ENCODE measurements around the gene MYO1E. TPM values are rescaled to one million over a fixed set of nuclear protein-coding genes. Genes with fewer than 3 reads are reported as not detected.
A peak's percentile ranks its signal among the peaks of the same experiment; 100 is the strongest.

The MYO1E gene
- total and polyA plus RNA-seq, 3 experiments from 2014 or later, result 1.1 to 15.4 (median 15.3) TPM

DNA sequence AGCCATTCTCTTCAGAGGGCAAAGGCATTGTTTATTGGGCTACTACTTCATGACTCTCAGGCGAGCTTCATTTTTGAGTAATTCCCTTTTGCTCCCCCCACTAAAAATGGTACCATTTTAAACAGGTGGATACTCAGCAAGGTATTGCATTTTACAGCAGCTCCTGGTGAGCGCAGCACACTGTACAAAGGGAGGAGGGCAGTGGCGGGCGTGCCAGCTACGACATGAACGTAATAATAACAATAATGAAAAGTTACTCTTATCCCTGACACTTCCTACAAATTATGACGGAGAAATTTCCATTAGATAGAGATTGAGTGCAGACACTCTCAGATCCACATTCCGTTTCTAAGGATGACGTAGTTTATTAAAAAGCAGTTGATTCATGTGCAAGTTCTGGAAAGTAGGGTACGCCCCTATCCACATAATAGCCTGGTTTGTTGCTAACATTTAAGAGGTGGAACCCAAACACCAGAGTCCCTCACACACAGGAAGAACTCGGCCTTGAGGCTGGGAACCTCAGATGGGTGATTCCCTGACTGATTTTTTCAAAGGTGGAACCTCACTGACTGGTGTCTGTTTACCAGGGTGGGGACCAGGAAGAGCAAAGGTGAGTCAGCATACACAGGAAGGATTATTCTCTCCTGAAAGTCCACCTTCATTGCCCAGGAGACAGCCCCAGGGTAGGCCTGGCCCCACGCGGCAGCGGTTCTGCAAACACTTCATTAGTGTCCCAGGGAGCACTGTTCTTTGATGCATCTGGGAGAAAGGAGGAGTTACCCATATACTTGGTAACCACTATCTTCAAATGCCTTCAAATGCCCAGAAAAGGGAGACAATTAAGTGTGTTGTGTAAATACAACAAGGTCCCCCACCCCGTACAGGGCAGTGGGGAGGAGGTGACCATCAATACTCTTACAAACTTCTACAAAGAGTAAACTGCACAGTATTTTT lies 96.2 kb downstream of the MYO1E start:
- DNase-seq, result no peak
- H3K4me1 ChIP-seq (ENCODE audit: insufficient read depth, low read length), result no peaks in the 10 kb centered on the region
- no peaks in the 10 kb centered on the region for H3K36me3 Mint-ChIP-seq
- no peak overlapping the region for H3K27ac ChIP-seq (ENCODE audit: low read depth, low read length)
- no peak overlapping the region for H3K27ac Mint-ChIP-seq
- POLR2A ChIA-PET, result no interaction called here
- H3K9me3 ChIP-seq (ENCODE audit: low read length), result no peaks in the 10 kb centered on the region
- no peaks in the 10 kb centered on the region for H3K36me3 ChIP-seq (ENCODE audit: insufficient read depth, low read length)
- H3K4me3 ChIP-seq (ENCODE audit: low read length), result no peak overlapping the region
- no peak overlapping the region for H3K4me3 Mint-ChIP-seq
- no peaks in the 10 kb centered on the region for H3K9me3 Mint-ChIP-seq
- peaks cover 6 to 34% of the 10 kb centered on the region in 2 donors for H3K27me3 Mint-ChIP-seq
- H3K27me3 ChIP-seq (ENCODE audit: insufficient read depth, low read length, poor library complexity, severe bottlenecking), result no peaks in the 10 kb centered on the region
- peaks cover 6 to 11% (median 9%) of the 10 kb centered on the region in 3 donors for H3K4me1 Mint-ChIP-seq
- CTCF ChIA-PET, result no interaction called here

DNA sequence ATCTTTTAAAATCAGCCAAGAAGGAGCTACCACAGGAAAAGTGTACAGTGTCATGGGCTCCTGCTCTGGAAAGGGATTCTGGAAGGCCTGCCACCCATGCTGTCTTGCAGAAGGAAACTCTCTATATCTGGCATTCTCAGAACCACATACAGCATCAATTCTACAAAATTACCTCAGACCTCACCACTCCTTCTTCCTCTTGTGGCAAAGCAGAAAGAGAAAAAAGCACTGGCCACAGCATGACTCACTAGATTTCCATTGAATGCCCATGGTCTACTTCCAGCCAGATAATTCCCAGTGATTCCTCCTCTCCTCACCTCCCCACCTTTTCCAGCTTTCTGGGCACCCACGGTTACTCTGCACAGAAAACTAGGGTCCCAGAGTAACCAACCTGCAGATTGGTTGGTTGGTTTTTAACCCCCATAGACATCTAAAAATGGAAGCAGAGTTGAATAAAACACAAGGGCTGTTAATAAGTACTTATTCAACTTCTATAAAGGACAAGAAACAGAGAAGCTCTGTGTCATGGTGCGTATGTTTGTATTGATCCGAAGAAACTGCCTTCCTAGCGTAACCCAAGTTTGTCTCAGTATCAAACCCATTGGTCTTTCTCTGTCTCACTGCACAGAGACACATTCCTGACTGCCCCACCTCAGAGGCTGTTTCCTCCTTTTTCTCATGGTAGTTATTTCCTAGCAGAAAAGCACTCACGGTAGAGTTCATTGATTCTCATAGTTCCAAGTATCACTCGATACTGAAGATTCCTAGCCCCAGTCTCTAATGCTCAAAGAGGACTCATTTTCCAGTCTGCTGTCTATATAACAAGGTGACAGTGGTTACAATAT lies 98.3 kb downstream of the MYO1E start:
- Histone ChIP-seq H3K27me3 (ENCODE audit: insufficient read depth, low read length, poor library complexity, severe bottlenecking) (no peaks in the 10 kb centered on the region), H3K9me3 (ENCODE audit: low read length) (no peaks in the 10 kb centered on the region), H3K4me3 (ENCODE audit: low read length) (no peak overlapping the region), H3K27ac (ENCODE audit: low read depth, low read length) (no peak overlapping the region), H3K36me3 (ENCODE audit: insufficient read depth, low read length) (no peaks in the 10 kb centered on the region), H3K4me1 (ENCODE audit: insufficient read depth, low read length) (no peaks in the 10 kb centered on the region)
- no peak overlapping the region for H3K27ac Mint-ChIP-seq
- no peaks in the 10 kb centered on the region for H3K9me3 Mint-ChIP-seq
- no peak overlapping the region for H3K4me3 Mint-ChIP-seq
- CTCF ChIA-PET, result no interaction called here
- POLR2A ChIA-PET, result no interaction called here
- no peaks in the 10 kb centered on the region for H3K36me3 Mint-ChIP-seq
- DNase-seq, result no peak
- peaks cover 6 to 11% (median 9%) of the 10 kb centered on the region in 3 donors for H3K4me1 Mint-ChIP-seq
- H3K27me3 Mint-ChIP-seq, result peaks cover 8 to 28% of the 10 kb centered on the region in 2 donors

DNA sequence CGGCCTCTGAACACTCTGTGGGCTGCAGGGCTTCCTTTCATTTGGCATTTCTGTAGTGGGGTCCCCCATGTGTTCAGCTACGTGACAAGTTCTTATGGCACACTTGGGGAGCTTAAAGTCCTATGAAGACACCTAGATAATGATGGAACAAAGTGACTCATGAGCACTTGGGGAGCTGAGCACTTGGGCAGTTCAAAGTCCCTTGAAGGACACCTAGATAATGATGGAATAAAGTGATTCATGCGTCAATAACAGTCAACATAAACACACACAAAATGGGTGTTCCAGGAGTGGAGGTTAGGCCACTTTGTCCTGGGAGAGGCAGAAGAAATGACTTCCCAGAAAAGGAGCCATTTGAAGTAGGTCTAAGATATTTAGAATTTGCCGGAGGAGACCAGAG lies 99.4 kb downstream of the MYO1E start:
- Histone ChIP-seq H3K4me3 (ENCODE audit: low read length) (no peak overlapping the region), H3K27ac (ENCODE audit: low read depth, low read length) (no peak overlapping the region), H3K36me3 (ENCODE audit: insufficient read depth, low read length) (no peaks in the 10 kb centered on the region), H3K9me3 (ENCODE audit: low read length) (no peaks in the 10 kb centered on the region), H3K4me1 (ENCODE audit: insufficient read depth, low read length) (no peaks in the 10 kb centered on the region), H3K27me3 (ENCODE audit: insufficient read depth, low read length, poor library complexity, severe bottlenecking) (no peaks in the 10 kb centered on the region)
- Mint-ChIP-seq H3K9me3 (no peaks in the 10 kb centered on the region), H3K36me3 (no peaks in the 10 kb centered on the region), H3K4me1 (peaks cover 6 to 11% (median 9%) of the 10 kb centered on the region in 3 donors), H3K27ac (peak overlapping the region in 1 of 8 donors; percentile 38), H3K4me3 (no peak overlapping the region), H3K27me3 (peaks cover 8 to 30% of the 10 kb centered on the region in 2 donors)
- CTCF ChIA-PET, result no interaction called here
- DNase-seq, result no peak
- POLR2A ChIA-PET, result no interaction called here

DNA sequence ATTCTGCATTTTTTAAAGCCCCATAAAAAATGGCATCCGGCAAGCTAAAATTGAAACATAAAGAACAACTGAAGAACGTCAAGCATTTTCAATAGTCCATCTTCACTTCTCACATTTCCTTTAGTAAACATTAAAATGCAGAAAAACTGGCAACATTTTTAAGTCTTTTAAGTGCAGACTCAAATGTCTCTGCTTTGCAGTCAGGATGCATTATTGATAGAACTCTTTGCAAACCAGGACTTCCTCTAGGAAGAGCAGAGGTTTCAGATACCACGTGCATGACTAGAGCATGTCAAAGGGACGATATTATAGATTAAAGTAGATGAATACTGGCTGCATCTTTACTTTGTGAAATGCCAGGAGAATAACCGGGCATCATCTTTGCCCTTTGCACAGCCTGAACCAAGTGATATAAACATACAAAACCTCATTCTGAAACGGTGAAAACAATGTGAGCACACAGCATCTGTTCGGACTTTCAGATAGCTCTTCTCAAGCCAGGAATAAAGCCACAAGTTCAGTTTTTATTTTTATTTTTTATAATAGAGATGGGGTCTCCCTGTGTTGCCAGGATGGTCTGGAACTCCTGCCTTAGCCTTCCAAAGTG lies 101.0 kb downstream of the MYO1E start:
- Mint-ChIP-seq H3K27ac (no peak overlapping the region), H3K27me3 (peaks cover 11 to 33% of the 10 kb centered on the region in 2 donors), H3K36me3 (no peaks in the 10 kb centered on the region), H3K9me3 (no peaks in the 10 kb centered on the region), H3K4me3 (no peak overlapping the region), H3K4me1 (peaks cover 6 to 11% (median 9%) of the 10 kb centered on the region in 3 donors)
- no peaks in the 10 kb centered on the region for H3K9me3 ChIP-seq (ENCODE audit: low read length)
- no peak overlapping the region for H3K4me3 ChIP-seq (ENCODE audit: low read length)
- ChIA-PET CTCF (no interaction called here), POLR2A (no interaction called here)
- H3K4me1 ChIP-seq (ENCODE audit: insufficient read depth, low read length), result no peaks in the 10 kb centered on the region
- DNase-seq, result no peak
- H3K27ac ChIP-seq (ENCODE audit: low read depth, low read length), result no peak overlapping the region
- H3K27me3 ChIP-seq (ENCODE audit: insufficient read depth, low read length, poor library complexity, severe bottlenecking), result no peaks in the 10 kb centered on the region
- no peaks in the 10 kb centered on the region for H3K36me3 ChIP-seq (ENCODE audit: insufficient read depth, low read length)

DNA sequence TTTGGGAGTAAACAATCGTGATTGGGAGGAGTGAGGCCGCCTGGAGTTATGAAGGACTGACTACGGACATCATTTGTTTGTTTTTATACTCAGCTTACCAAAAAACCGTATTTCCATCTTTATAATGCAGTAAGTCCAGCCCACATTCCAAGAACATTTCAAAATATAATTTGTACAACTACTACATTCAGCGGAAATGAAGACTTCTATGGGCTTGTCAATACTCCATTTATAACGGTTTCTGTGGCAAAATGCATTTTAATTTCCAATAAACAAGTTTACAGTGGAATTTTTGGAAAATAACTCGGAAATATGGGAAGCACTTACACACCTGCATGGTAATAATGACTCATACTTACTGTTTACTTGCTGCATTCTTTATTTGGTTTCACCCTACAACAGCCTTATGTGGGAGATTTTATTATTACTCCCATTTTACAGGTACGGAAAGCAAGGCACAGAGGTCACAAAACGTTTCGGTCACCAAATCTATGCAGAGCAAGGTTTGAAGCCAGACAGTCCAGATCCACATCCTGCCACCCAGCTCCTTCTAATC lies 103.7 kb downstream of the MYO1E start:
- Histone ChIP-seq H3K36me3 (ENCODE audit: insufficient read depth, low read length) (no peaks in the 10 kb centered on the region), H3K4me1 (ENCODE audit: insufficient read depth, low read length) (no peaks in the 10 kb centered on the region), H3K27me3 (ENCODE audit: insufficient read depth, low read length, poor library complexity, severe bottlenecking) (no peaks in the 10 kb centered on the region), H3K27ac (ENCODE audit: low read depth, low read length) (no peak overlapping the region), H3K9me3 (ENCODE audit: low read length) (no peaks in the 10 kb centered on the region), H3K4me3 (ENCODE audit: low read length) (no peak overlapping the region)
- ChIA-PET POLR2A (no interaction called here), CTCF (no interaction called here)
- peaks cover 0 to 5% (median 0%) of the 10 kb centered on the region in 3 donors for H3K4me1 Mint-ChIP-seq
- H3K27ac Mint-ChIP-seq, result no peak overlapping the region
- H3K4me3 Mint-ChIP-seq, result no peak overlapping the region
- no peaks in the 10 kb centered on the region for H3K36me3 Mint-ChIP-seq
- H3K9me3 Mint-ChIP-seq, result no peaks in the 10 kb centered on the region
- no peak for DNase-seq
- peaks cover 4 to 21% of the 10 kb centered on the region in 2 donors for H3K27me3 Mint-ChIP-seq

DNA sequence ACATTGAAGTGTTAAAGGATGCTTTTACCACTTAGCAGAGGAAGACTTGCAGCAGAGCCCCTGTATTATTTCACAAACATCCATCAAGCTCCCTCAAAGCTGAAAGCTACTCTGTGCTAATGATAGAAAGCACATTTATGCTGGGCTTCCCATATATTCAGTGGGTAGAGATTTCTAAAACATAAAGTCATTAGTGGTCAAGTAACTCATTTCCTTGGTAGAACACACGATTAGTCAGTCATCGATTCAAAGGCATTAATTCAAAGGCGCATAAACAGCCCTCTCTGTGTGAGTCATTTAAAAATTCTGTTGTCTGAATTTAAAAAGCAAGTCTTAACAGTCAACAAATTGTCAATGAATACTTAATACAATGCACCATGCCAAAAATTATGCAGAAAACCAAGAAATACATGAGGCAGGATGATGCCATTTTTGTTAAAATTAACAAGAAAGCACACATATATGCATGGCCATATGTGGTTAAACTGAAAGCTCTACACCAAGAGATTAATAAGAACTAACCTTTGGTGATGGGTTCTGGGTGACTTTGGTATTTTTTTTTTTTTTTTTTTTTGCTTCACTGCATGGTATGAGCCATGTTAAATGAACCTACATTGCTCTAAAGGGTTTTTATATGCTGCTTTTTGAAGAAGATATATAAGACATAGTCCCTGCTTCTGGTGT lies 104.4 kb downstream of the MYO1E start:
- CTCF ChIA-PET, result no interaction called here
- H3K36me3 Mint-ChIP-seq, result no peaks in the 10 kb centered on the region
- H3K4me3 Mint-ChIP-seq, result no peak overlapping the region

DNA sequence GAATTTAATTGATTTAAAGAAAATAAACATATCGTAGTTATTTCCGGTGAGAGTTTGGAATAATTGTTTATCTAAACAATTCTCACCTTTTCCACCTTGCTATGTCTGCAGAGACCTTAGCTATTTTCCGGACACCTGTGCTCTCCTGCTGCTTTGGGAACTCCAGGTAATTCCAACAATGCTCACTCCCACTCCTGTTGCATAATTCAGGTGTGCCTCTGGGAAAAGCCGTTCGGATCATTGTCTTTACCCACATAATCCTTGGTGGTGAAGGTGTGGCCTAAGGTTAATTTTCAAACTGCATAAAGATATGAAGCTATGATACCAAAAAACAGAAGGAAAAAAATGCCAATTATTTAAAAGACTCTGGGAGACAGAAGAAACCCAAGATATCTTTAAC lies 106.6 kb downstream of the MYO1E start:
- CTCF ChIA-PET, result no interaction called here
- Histone ChIP-seq H3K36me3 (ENCODE audit: insufficient read depth, low read length) (no peaks in the 10 kb centered on the region), H3K4me1 (ENCODE audit: insufficient read depth, low read length) (no peaks in the 10 kb centered on the region), H3K27ac (ENCODE audit: low read depth, low read length) (no peak overlapping the region), H3K4me3 (ENCODE audit: low read length) (no peak overlapping the region), H3K27me3 (ENCODE audit: insufficient read depth, low read length, poor library complexity, severe bottlenecking) (no peaks in the 10 kb centered on the region), H3K9me3 (ENCODE audit: low read length) (no peaks in the 10 kb centered on the region)
- Mint-ChIP-seq H3K4me1 (no peaks in the 10 kb centered on the region), H3K9me3 (no peaks in the 10 kb centered on the region), H3K36me3 (no peaks in the 10 kb centered on the region), H3K27me3 (peaks cover 4 to 21% of the 10 kb centered on the region in 2 donors), H3K4me3 (no peak overlapping the region), H3K27ac (no peak overlapping the region)
- POLR2A ChIA-PET, result no interaction called here
- no peak for DNase-seq

More for the DNA sequence above, 104.4 kb downstream of the MYO1E start:
- no peaks in the 10 kb centered on the region for H3K9me3 Mint-ChIP-seq
- no peaks in the 10 kb centered on the region for H3K4me1 ChIP-seq (ENCODE audit: insufficient read depth, low read length)
- no peak for DNase-seq
- peaks cover 4 to 21% of the 10 kb centered on the region in 2 donors for H3K27me3 Mint-ChIP-seq
- POLR2A ChIA-PET, result no interaction called here
- H3K4me1 Mint-ChIP-seq, result peaks cover 0 to 1% (median 0%) of the 10 kb centered on the region in 3 donors
- H3K4me3 ChIP-seq (ENCODE audit: low read length), result no peak overlapping the region
- H3K36me3 ChIP-seq (ENCODE audit: insufficient read depth, low read length), result no peaks in the 10 kb centered on the region
- no peak overlapping the region for H3K27ac ChIP-seq (ENCODE audit: low read depth, low read length)
- H3K27me3 ChIP-seq (ENCODE audit: insufficient read depth, low read length, poor library complexity, severe bottlenecking), result no peaks in the 10 kb centered on the region
- H3K27ac Mint-ChIP-seq, result no peak overlapping the region
- no peaks in the 10 kb centered on the region for H3K9me3 ChIP-seq (ENCODE audit: low read length)

Measured in CD8-positive, alpha-beta memory T cell (primary cell).